BJ (cell line): ENCODE results near the gene CISH. TPM values are rescaled to one million over a fixed set of nuclear protein-coding genes. Genes with fewer than 3 reads are reported as not detected.
A peak's percentile ranks its signal among the peaks of the same experiment; 100 is the strongest.

Experiments
- CTCF ChIA-PET: fragments of 350-600 bp; formaldehyde crosslinking; extraction: SDS; loops from one replicate; lab custom pipeline; 2021; ENCODE audit warnings: antibody characterized with exemption, inconsistent platforms; lab: Yijun Ruan, JAX
- POLR2A ChIA-PET: fragments of 300-600 bp; sonication (Branson Sonifier 250); formaldehyde crosslinking; extraction: SDS; loops from one replicate; lab custom pipeline; 2021; ENCODE audit warnings: antibody characterized with exemption; lab: Charles Lee
- DNase-seq: peaks from one replicate; pipeline ENCODE4 v3.0.0-alpha.2; 2011; ENCODE audit warnings: low read depth
- H3K27me3 ChIP-seq: 2 replicates; pipeline ENCODE4 v1.6.0; 2011; ENCODE audit warnings: low read length; ENCODE audit not compliant: control insufficient read depth, insufficient read depth
- H3K36me3 ChIP-seq: 2 replicates; pipeline ENCODE4 v1.5.1; 2011; ENCODE audit warnings: low read length; ENCODE audit not compliant: control insufficient read depth, insufficient read depth
- H3K4me3 ChIP-seq: 2 replicates; pipeline ENCODE4 v1.5.1; 2011; ENCODE audit warnings: low read depth, mild to moderate bottlenecking, control low read depth, low read length
- polyA plus RNA-seq: library from polyadenylated mRNA; depleted of rRNA; stranded (reverse); fragments of >200 nt; gene quantifications from 2 replicates; pipeline ENCODE4 v1.2.3, GENCODE V29; 2011
- TF ChIP-seq, protein P1 (sequence below): IDR thresholded peaks from 2 replicates; pipeline ENCODE4 v1.5.1; 2011; ENCODE audit warnings: low read depth, mild to moderate bottlenecking, control low read depth, inconsistent platforms, low read length, moderate library complexity; ENCODE audit not compliant: insufficient read depth

The CISH gene
- polyA plus RNA-seq, 1 experiment, result 2.6 TPM

- Histone ChIP-seq H3K36me3 (no peaks in the 10 kb centered on the region), H3K4me3 (no peak overlapping the region), H3K27me3 (no peaks in the 10 kb centered on the region)
- CTCF ChIA-PET, result interaction anchor here (0.7 to 8.4 kb wide), 10 partner anchors 8 to 771 kb away, joined by 3 to 64 read pairs (median 4); partner anchors contain the start of genes C3orf18, CISH, HEMK1 and MAPKAPK3
- POLR2A ChIA-PET, result interaction anchor here (0.5 to 1.7 kb wide), 6 partner anchors 9 to 784 kb away, joined by 3 to 11 read pairs (median 8); partner anchors contain the start of genes HEMK1 and MANF
- TF ChIP-seq, protein P1, sequence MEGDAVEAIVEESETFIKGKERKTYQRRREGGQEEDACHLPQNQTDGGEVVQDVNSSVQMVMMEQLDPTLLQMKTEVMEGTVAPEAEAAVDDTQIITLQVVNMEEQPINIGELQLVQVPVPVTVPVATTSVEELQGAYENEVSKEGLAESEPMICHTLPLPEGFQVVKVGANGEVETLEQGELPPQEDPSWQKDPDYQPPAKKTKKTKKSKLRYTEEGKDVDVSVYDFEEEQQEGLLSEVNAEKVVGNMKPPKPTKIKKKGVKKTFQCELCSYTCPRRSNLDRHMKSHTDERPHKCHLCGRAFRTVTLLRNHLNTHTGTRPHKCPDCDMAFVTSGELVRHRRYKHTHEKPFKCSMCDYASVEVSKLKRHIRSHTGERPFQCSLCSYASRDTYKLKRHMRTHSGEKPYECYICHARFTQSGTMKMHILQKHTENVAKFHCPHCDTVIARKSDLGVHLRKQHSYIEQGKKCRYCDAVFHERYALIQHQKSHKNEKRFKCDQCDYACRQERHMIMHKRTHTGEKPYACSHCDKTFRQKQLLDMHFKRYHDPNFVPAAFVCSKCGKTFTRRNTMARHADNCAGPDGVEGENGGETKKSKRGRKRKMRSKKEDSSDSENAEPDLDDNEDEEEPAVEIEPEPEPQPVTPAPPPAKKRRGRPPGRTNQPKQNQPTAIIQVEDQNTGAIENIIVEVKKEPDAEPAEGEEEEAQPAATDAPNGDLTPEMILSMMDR, result no peak
- peak; percentile 92 for DNase-seq
These were observed 10.6 kb downstream of the CISH start for GRCh38 chr3:50600841-50601591.

GRCh38 chr3:50600141-50600753, 11.3 kb downstream of the CISH start:
- Histone ChIP-seq H3K4me3 (no peak overlapping the region), H3K36me3 (no peaks in the 10 kb centered on the region), H3K27me3 (no peaks in the 10 kb centered on the region)
- TF ChIP-seq, protein P1, result no peak
- ChIA-PET POLR2A (interaction anchor here (0.6 to 0.9 kb wide), 2 partner anchors 10 to 1429 kb away, joined by 3 to 4 read pairs; no protein-coding TSS in a partner anchor), CTCF (interaction anchor here (0.8 to 8.4 kb wide), 9 partner anchors 7 to 39 kb away, joined by 3 to 64 read pairs (median 4); partner anchors contain the start of genes CISH, HEMK1 and MAPKAPK3)
- DNase-seq, result no peak

DNA sequence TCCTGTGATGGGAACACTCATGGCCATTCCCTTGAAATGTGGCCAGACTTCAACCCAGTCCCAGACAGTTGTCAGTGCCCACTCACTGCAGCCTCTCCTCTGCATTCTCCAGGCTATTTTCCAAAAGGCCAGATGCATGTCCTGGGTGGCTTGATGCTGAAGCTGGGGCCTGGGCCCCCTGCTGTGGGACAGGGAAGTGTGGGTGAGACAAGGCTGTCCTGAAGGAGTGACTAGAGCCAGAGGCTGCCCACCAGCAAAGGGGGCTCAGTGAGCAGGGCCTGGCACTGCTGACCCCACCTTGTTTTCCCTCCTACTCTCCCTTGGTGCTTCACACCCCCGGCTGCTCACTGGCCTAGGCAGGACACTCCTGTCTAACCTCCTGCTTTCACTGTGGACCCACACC, 11.9 kb downstream of the CISH start:
- H3K36me3 ChIP-seq, result no peaks in the 10 kb centered on the region
- ChIA-PET POLR2A (interaction anchor here (0.6 kb wide), 1 partner anchor 1429 kb away, joined by 4 read pairs; no protein-coding TSS in a partner anchor), CTCF (interaction anchor here (0.8 to 8.4 kb wide), 4 partner anchors 11 to 27 kb away, joined by 3 to 64 read pairs (median 3); partner anchors contain the start of gene MAPKAPK3)
- no peak overlapping the region for H3K4me3 ChIP-seq
- DNase-seq, result no peak
- no peaks in the 10 kb centered on the region for H3K27me3 ChIP-seq
- TF ChIP-seq, protein P1, result no peak

DNA sequence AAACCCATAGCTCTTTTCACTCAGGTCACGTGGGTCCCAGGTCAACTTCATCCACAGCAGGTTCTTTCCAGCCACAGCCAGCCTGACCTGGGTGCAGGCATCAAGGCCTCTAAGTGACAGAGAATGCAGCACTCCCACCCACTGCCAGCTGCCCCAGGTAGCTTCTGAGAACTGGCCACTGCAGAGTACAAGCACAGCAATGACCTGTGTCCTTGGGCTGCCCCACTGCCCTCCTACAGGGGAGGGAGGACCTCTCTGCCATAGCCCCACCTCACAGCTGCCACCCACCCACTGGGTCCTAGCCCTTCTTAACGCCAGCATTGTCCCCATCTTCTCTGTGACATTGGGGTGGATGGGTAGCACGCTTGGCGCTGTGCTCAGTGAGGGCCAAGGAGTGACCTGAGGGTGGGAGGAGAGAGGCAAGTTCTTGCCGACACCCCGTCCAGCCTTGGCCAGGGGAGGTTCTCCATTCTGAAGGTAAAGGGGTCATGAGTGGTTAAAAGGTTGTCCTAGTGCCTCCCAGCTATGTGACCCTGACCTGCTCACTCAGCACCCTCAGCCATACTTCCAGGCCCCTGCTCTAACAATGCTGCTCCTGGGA, 12.4 kb downstream of the CISH start:
- Histone ChIP-seq H3K27me3 (no peaks in the 10 kb centered on the region), H3K4me3 (no peak overlapping the region), H3K36me3 (no peaks in the 10 kb centered on the region)
- TF ChIP-seq, protein P1, result no peak
- no peak for DNase-seq
- ChIA-PET POLR2A (no interaction called here), CTCF (interaction anchor here (0.9 to 8.4 kb wide), 6 partner anchors 11 to 27 kb away, joined by 3 to 64 read pairs (median 4); partner anchors contain the start of genes CISH and MAPKAPK3)
